H1 (cell line): ENCODE results near the gene AFAP1L2. TPM values are rescaled to one million over a fixed set of nuclear protein-coding genes. Genes with fewer than 3 reads are reported as not detected.

ENCODE experiments used
- CTCF ChIA-PET: fragments of 300-600 bp; sonication (Branson Sonifier 250); formaldehyde crosslinking; loops from one replicate; lab custom pipeline; 2021; ENCODE audit not compliant: partially characterized antibody; lab: Charles Lee
- POLR2A ChIA-PET: fragments of 300-600 bp; sonication (Branson Sonifier 250); formaldehyde crosslinking; loops from one replicate; lab custom pipeline; 2021; ENCODE audit warnings: inconsistent platforms; ENCODE audit not compliant: partially characterized antibody; lab: Charles Lee
- DNase-seq, 2 experiments: peaks; one replicate each; pipeline versions ENCODE4 v3.0.0 to v3.0.0-alpha.2; 2010 to 2022; ENCODE audit warnings: low spot score in 2 of 2, low read depth in 1 of 2, mixed read lengths in 1 of 2
- FAIRE-seq: peaks from 2 replicates; lab custom pipeline; 2011; peaks lifted over from hg19 to GRCh38; lab: Jason Lieb, UNC
- H2AFZ ChIP-seq: 2 replicates; pipeline ENCODE4 v1.8.1; 2012; ENCODE audit warnings: low read length, inconsistent platforms
- H2AK5ac ChIP-seq: 2 replicates; pipeline ENCODE4 v1.6.1; 2013; ENCODE audit warnings: low read depth, low read length
- H2BK120ac ChIP-seq: replicated peaks from 2 replicates; pipeline ENCODE3; 2013; ENCODE audit warnings: low read depth, low read length, inconsistent platforms
- H2BK12ac ChIP-seq: 2 replicates; pipeline ENCODE4 v1.6.1; 2013; ENCODE audit warnings: low read depth, low read length
- H2BK15ac ChIP-seq: 2 replicates; pipeline ENCODE4 v1.6.1; 2013; ENCODE audit warnings: low read length
- H2BK20ac ChIP-seq: 2 replicates; pipeline ENCODE4 v1.6.1; 2013; ENCODE audit warnings: low read length
- H2BK5ac ChIP-seq: 2 replicates; pipeline ENCODE4 v1.6.1; 2013; ENCODE audit warnings: low read depth, low read length
- H3K14ac ChIP-seq: 2 replicates; pipeline ENCODE4 v1.6.1; 2013; ENCODE audit warnings: inconsistent platforms; ENCODE audit not compliant: insufficient read length
- H3K18ac ChIP-seq: 2 replicates; pipeline ENCODE4 v1.6.1; 2013; ENCODE audit warnings: low read length; ENCODE audit errors: extremely low read depth
- H3K23ac ChIP-seq: 2 replicates; pipeline ENCODE4 v1.6.1; 2013; ENCODE audit warnings: inconsistent platforms; ENCODE audit not compliant: insufficient read length
- H3K23me2 ChIP-seq: 2 replicates; pipeline ENCODE4 v1.6.1; 2013; ENCODE audit warnings: low read depth, low read length
- H3K27ac ChIP-seq: 2 replicates; pipeline ENCODE4 v1.6.1; 2011; ENCODE audit warnings: low read depth, low read length, inconsistent platforms
- H3K27me3 ChIP-seq, 4 experiments: replicated peaks in 1 of 4; 1 replicate in 1 of 4; 2 replicates in 3 of 4; pipeline versions ENCODE4 v1.6.1 to v1.8.1; 2011 to 2013; ENCODE audit warnings: low read length in 3 of 4, mild to moderate bottlenecking in 3 of 4, inconsistent platforms in 2 of 4, mixed read lengths in 2 of 4, moderate library complexity in 1 of 4; ENCODE audit not compliant: control insufficient read depth in 3 of 4, insufficient read depth in 3 of 4; ENCODE audit errors: extremely low read depth in 1 of 4
- H3K36me3 ChIP-seq, 4 experiments: 2 replicates each; pipeline versions ENCODE4 v1.6.1 to v1.8.1; 2011 to 2013; ENCODE audit warnings: mild to moderate bottlenecking in 4 of 4, low read length in 3 of 4, moderate library complexity in 2 of 4, control low read depth in 1 of 4, inconsistent platforms in 1 of 4; ENCODE audit not compliant: insufficient read depth in 4 of 4, control insufficient read depth in 2 of 4
- H3K4ac ChIP-seq: replicated peaks from 2 replicates; pipeline ENCODE3; 2013; ENCODE audit warnings: low read length, low read depth, mixed read lengths, inconsistent platforms; ENCODE audit not compliant: insufficient read length
- H3K4me1 ChIP-seq, 4 experiments: replicated peaks in 1 of 4; 1 replicate in 1 of 4; 2 replicates in 3 of 4; pipeline versions ENCODE4 v1.6.1 to v1.8.1; 2011 to 2013; ENCODE audit warnings: low read length in 3 of 4, inconsistent platforms in 2 of 4, mixed read lengths in 1 of 4; ENCODE audit not compliant: insufficient read depth in 4 of 4, control insufficient read depth in 3 of 4
- H3K4me2 ChIP-seq, 2 experiments: 2 replicates each; pipeline versions ENCODE4 v1.6.1 to v1.8.1; 2011 to 2013; ENCODE audit warnings: low read depth in 2 of 2, low read length in 2 of 2, control low read depth in 1 of 2, inconsistent platforms in 1 of 2, mild to moderate bottlenecking in 1 of 2; ENCODE audit not compliant: insufficient read depth in 1 of 2
- H3K4me3 ChIP-seq, 4 experiments: fragments of 200-600, 300-600 bp in 1 of 4; sonication (generic), shearing (Covaris generic), sonication (Bioruptor Twin) in 1 of 4; 2 replicates each; pipeline versions ENCODE4 v1.5.1 to v1.8.1; 2011 to 2016; ENCODE audit warnings: low read length in 4 of 4, low read depth in 3 of 4, control low read depth in 2 of 4, inconsistent platforms in 2 of 4, mild to moderate bottlenecking in 2 of 4, mixed read lengths in 1 of 4, moderate library complexity in 1 of 4; ENCODE audit not compliant: insufficient read depth in 2 of 4; ENCODE audit errors: extremely low read depth in 1 of 4
- H3K56ac ChIP-seq: replicated peaks from 2 replicates; pipeline ENCODE3; 2013; ENCODE audit warnings: low read depth, mild to moderate bottlenecking, mixed read lengths, low read length, inconsistent platforms; ENCODE audit not compliant: insufficient read length
- H3K79me1 ChIP-seq: 2 replicates; pipeline ENCODE4 v1.6.1; 2013; ENCODE audit warnings: low read depth, low read length, control low read depth
- H3K79me2 ChIP-seq, 2 experiments: 2 replicates each; pipeline versions ENCODE4 v1.6.1 to v1.8.1; 2012 to 2013; ENCODE audit warnings: low read length in 2 of 2, mild to moderate bottlenecking in 2 of 2, inconsistent platforms in 1 of 2; ENCODE audit not compliant: insufficient read depth in 2 of 2, control insufficient read depth in 1 of 2
- H3K9ac ChIP-seq, 4 experiments: replicated peaks in 1 of 4; 1 replicate in 1 of 4; 2 replicates in 3 of 4; pipeline versions ENCODE4 v1.6.1 to v1.8.1; 2011 to 2013; ENCODE audit warnings: low read depth in 3 of 4, low read length in 3 of 4, control low read depth in 2 of 4, mild to moderate bottlenecking in 2 of 4, moderate library complexity in 2 of 4, inconsistent platforms in 1 of 4; ENCODE audit errors: extremely low read depth in 1 of 4
- H3K9me3 ChIP-seq, 2 experiments: 2 replicates each; pipeline versions ENCODE4 v1.6.1 to v1.8.1; 2012 to 2013; ENCODE audit warnings: mild to moderate bottlenecking in 2 of 2, moderate library complexity in 2 of 2, control low read depth in 1 of 2, inconsistent platforms in 1 of 2, low read depth in 1 of 2, low read length in 1 of 2, mixed read lengths in 1 of 2; ENCODE audit not compliant: insufficient read depth in 2 of 2
- H4K20me1 ChIP-seq, 2 experiments: replicated peaks in 1 of 2; 2 replicates each; pipeline versions ENCODE3 to v1.8.1; 2011 to 2013; ENCODE audit warnings: inconsistent platforms in 2 of 2, low read length in 2 of 2, mild to moderate bottlenecking in 1 of 2; ENCODE audit not compliant: insufficient read depth in 2 of 2, control insufficient read depth in 1 of 2
- H4K5ac ChIP-seq: 2 replicates; pipeline ENCODE4 v1.6.1; 2013; ENCODE audit warnings: low read length, low read depth, mixed read lengths, inconsistent platforms; ENCODE audit not compliant: insufficient read length
- H4K8ac ChIP-seq: 2 replicates; pipeline ENCODE4 v1.8.0; 2013; ENCODE audit warnings: mild to moderate bottlenecking, moderate library complexity, low read length, inconsistent platforms; ENCODE audit not compliant: insufficient read depth; ENCODE audit errors: extremely low read depth
- H4K91ac ChIP-seq: replicated peaks from 2 replicates; pipeline ENCODE3; 2013; ENCODE audit warnings: low read length, mixed read lengths, inconsistent platforms; ENCODE audit not compliant: insufficient read length
- NANOG ChIP-seq: IDR thresholded peaks from 2 replicates; pipeline ENCODE4 v1.6.1; 2011; ENCODE audit warnings: low read length, low read depth, mild to moderate bottlenecking, inconsistent platforms; ENCODE audit not compliant: insufficient read depth, poor library complexity, severe bottlenecking
- WGBS, 2 experiments: shearing (Covaris generic) in 1 of 2; methylation state at CpG; one replicate each; pipeline versions ENCODE4 v1.1.6 to v1.1.7; 2013 to 2015; ENCODE audit warnings: low lambda C conversion rate in 2 of 2, mixed read lengths in 2 of 2, inconsistent platforms in 1 of 2, low coverage in 1 of 2, missing lambda C conversion rate in 1 of 2; ENCODE audit not compliant: insufficient replicate concordance in 2 of 2, insufficient coverage in 1 of 2, insufficient read length in 1 of 2; ENCODE audit errors: extremely low coverage in 1 of 2, missing lambda C conversion rate in 1 of 2; 5-methylcytosine and 5-hydroxymethylcytosine counted together
- polyA plus RNA-seq, 7 experiments: library from polyadenylated mRNA; depleted of rRNA in 3 of 7; stranded (reverse) in 5 of 7; unstranded in 2 of 7; fragments of >200 nt in 5 of 7; fragments of 200-250 nt in 2 of 7; gene quantifications; 1 replicate in 5 of 7; 2 replicates in 1 of 7; 4 replicates in 1 of 7; pipeline versions ENCODE4 v1.2.1 to v1.2.3, GENCODE V29; 2011 to 2013; ENCODE audit warnings: missing spikeins in 2 of 7, mixed read lengths in 2 of 7
- total RNA-seq: library from RNA; stranded (reverse); fragmentation: NEBNext Ultra II Directional; extraction: Animal tissue kit (Norgen Biotek cat#: 25700); gene quantifications from 2 replicates; pipeline ENCODE4 v1.2.1, GENCODE V29; 2021

Gene AFAP1L2
- total and polyA plus RNA-seq, 2 of the 8 experiments (the other 6 are each of a cell fraction or from before 2014, with no cell fraction given): 3.9 to 6.4 TPM

DNA sequence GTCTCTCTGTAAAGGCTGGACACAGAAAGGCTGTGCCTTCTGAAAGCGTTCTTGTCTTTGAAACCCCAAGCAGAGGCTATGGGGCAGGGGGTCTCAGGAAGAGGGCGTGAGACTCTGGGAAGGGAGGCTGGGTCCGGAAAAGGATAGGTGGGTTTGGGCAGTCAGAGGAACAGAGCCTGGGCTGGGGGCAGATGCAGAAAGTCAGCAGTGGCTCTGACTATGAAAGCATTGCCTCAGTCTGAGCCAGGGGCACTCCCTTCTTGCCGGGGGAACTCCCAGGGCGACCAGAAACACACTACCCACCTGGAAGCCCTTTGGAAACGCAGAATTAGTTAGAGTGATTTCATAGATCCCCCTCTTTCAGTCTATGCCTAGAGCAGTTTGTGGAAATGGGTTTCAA, 93.3 kb downstream of the AFAP1L2 start:
- Histone ChIP-seq H4K91ac (no peak overlapping the region), H3K79me1 (no peaks in the 10 kb centered on the region), H4K5ac (no peak overlapping the region), H3K79me2 (no peaks in the 10 kb centered on the region), H3K14ac (no peak overlapping the region), H2BK120ac (no peak overlapping the region), H4K20me1 (no peaks in the 10 kb centered on the region), H3K23me2 (no peaks in the 10 kb centered on the region; the same call in 1 of the 2 replicates), H2BK15ac (no peak overlapping the region), H2AK5ac (no peak overlapping the region), H3K27ac (no peak overlapping the region), H3K4me3 (no peak overlapping the region), H2BK5ac (no peak overlapping the region), H3K18ac (no peak overlapping the region)
- CTCF ChIA-PET: no interaction called here
- DNase-seq (no peak), FAIRE-seq (no peak)
- TF ChIP-seq NANOG: no peak
- TF ChIP-seq, all 59 proteins: peak for 0
- WGBS, 2 experiments: 71% methylated on average over 6 of the region's 6 CpGs; no CpG with 5 or more reads in 1 of the 2 experiments
- H3K56ac ChIP-seq: no peak overlapping the region
- no peaks in the 10 kb centered on the region for H3K36me3 ChIP-seq
- no peaks in the 10 kb centered on the region for H3K27me3 ChIP-seq
- no peak overlapping the region for H3K23ac ChIP-seq
- no peaks in the 10 kb centered on the region; a peak in 2 of 7 replicates for H3K4me1 ChIP-seq
- no peaks in the 10 kb centered on the region for H3K9me3 ChIP-seq
- no peak overlapping the region for H2AFZ ChIP-seq
- no peak overlapping the region for H2BK20ac ChIP-seq
- H2BK12ac ChIP-seq: no peak overlapping the region
- no peak overlapping the region for H3K4ac ChIP-seq
- H4K8ac ChIP-seq: no peak overlapping the region
- no peak overlapping the region for H3K9ac ChIP-seq
- POLR2A ChIA-PET: no interaction called here
- no peak overlapping the region for H3K4me2 ChIP-seq
